HG02981 (cell line): ENCODE data around the gene HDAC4.
A peak's percentile ranks its signal among the peaks of the same experiment; 100 is the strongest.

Experiments
- ATAC-seq: cut with Tn5 transposase; IDR thresholded peaks from one replicate; pipeline ENCODE4 v1.9.1; 2021; ENCODE audit warnings: mild to moderate bottlenecking, moderate library complexity; ENCODE audit not compliant: unreplicated experiment

HDAC4 gene

DNA sequence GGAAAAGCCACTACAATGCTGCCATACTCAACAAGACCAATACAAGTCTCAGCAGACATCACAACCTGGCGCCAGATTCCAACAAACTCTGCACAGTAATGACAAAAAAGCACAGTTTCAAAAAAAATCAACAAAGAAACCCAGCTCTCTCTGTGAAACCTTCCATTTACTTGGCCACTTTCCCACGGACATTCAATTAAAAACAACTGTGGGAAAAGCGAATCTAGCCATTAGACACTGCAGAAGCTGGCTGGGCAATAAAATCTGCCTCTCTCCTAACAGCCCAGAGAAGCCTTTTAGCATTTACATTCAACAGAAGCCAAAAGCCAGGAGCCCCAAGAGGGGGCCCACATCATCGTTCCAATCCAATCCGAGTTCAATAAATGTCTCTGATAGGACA is 128.9 kb downstream of the HDAC4 start:
- no peak for ATAC-seq

DNA sequence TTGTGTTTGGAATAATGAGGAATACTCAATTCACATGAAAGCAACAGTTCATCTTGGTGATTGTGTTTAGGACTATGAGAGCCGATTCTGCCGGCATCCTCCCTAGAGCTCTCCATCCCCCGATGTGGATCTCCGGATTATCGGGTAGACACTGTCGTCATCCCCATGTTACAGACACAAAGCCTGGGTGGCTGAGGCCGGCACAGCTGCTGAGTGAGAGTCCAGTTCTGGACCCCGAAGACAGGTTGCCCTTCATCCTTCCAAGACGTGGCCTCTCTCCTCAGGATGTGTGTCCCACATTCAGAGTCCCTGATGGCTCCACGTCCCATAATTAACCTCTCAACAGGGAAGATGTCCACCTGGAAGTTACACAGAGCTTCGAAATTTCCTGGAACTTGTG is 129.3 kb downstream of the HDAC4 start:
- ATAC-seq: no peak

GRCh38 chr2:239269916-239270315 is 130.9 kb downstream of the HDAC4 start:
- ATAC-seq: no peak

GRCh38 chr2:239269173-239269885 is 131.5 kb downstream of the HDAC4 start:
- ATAC-seq: no peak

DNA sequence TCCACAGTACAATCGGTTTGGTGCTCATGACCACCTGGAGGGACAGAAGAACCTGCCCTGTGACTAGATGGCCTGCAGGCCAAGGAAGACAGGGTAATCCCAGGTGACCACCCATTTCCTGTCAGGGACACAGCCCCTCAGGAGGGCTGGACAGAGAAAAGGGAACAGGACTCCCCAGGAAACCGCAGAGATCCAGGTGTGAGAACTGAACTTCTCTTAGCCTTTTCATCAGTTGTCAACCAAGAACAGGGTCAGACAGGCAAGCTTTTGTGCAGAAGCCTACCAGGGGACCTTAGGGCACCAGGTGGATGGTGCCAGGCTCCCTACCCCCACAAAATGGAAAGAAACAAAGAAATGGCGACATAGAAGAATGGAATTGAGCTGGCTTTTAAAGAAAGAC is 132.3 kb downstream of the HDAC4 start:
- ATAC-seq: no peak

DNA sequence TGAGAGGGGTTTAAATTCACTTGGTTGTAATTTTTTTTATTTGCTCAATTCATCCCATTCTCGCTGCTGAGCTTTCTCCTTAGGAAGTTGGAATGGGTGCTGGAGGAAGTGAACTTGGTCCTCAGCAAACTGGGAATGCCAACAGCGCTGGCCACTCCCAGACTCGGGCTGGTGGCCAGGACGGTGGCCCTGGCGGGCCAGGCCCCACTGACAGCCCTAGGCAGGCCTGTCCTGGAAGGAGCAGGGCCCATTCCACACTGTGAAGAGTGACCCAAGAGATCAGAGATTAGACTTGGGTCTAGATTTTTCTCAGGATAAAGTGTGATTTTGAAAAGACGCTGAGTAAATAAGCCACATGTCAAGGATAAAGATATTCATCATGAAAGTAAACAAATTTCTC is 132.7 kb downstream of the HDAC4 start:
- ATAC-seq: no peak

GRCh38 chr2:239267288-239267951 is 133.4 kb downstream of the HDAC4 start:
- ATAC-seq: peak; percentile 94

DNA sequence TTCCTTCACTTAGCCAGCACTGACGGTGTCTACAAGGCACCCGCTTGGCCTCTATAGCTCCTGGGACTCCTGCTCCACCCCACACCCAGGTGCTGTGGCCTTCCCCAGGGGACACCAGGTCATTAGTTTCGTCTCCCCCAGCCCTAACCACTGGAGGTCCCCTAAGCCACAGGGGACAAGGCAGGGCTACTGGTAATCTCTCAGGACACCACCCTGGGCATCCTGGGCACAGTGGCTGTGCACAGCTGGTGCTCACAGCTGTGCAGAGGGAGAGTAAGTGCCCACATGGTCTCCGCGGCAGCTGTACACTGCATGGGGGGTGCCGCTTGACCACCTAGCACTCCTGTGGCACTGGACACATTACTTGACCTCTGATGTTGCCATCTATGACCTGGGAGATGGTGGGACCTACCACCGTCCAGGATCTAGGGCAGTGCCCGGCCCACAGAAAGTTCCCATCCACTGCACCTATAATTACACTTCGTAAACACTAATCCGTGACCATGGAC is 134.0 kb downstream of the HDAC4 start:
- ATAC-seq: no peak

DNA sequence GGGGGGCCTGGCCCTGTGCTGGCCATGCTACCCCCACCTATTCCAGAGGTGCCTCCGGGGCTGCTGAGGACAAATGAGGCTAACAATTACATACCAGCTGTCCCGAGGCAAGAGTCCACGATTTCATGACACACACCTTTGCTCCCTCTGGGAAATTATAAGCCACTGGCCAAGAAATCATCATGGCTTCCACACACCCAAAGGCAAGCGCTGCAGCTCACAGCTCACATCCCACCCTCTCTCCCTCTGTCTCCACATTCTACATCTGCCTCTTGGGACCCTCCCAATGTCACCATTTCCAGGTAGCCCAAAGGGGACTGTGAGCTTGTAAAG is 134.4 kb downstream of the HDAC4 start:
- no peak for ATAC-seq

DNA sequence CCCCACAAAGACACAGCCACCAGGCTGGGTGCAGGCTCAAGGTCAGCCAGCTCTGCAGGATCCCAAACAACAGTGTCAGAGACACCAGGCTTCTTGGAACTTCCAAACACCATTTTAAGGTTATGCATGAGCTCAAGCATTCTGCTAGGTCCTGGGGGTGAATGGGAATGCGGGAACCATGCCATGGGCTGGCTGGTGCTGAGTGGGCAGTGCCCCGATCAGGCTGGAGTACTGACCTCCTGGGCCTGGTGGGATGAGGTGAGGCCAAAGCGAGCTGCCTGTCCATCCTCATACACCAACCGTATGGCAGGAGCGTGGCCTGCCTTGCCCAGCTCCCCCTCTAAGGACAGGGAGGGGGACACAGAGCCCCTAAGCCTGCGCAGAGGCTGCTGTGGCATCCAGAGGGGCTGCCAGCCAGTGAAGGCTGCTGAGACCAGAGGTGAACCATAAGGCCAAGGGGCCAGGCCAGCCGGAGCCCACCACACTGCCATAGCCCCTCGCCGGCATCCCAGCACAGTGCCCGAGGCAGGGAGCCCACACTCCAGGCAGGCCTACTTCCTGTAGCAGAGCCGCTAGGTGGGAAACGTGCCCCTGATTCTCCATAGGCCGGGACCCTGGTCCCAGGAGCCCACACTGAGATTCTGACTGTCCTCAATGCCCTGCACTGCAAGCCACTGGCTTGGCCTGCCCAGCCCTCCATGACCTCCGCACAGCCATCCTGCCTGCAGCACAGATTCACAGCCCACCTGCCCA is 135.0 kb downstream of the HDAC4 start:
- no peak for ATAC-seq

DNA sequence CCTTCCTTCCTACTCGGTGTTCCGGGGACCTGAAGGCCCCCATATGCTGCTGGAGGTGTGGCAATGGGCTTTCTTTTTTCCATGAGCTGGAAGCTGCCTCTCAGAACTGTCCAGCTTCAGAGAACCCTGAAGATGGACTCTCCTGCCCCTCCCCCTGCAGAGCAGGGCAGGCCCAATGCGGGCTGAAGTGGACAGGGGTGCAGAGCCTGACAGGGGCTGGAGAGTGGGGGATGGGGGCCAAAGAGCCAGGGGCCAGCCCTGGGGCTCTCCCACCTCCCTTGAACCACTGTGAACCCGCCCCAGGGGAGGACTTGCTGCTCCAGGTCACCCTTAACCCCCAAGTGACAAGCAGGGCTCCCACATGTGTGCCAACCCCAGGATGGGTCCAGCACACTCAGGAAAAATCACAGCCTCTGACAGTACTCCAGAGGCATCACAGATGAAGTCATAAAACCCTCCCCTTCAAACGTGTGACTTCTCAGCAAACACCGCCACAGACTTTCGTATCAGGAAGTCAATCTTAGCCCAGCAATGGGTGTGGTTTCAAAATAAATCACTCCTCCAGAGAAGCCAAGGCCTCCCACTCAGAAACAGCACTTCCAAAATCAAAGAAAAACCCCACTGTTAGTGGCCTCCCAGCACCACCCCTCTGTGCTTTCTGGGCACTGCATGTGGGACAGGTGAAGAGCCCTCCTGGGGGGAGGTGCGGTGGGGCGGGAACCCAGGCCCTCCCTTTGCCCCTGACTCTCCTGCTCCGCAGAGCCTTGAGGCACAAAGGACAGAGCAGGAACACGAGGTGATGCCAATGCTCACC is 135.8 kb downstream of the HDAC4 start:
- no peak for ATAC-seq

- no peak for ATAC-seq
Measured at GRCh38 chr2:239264492-239264837, 136.4 kb downstream of the HDAC4 start.

DNA sequence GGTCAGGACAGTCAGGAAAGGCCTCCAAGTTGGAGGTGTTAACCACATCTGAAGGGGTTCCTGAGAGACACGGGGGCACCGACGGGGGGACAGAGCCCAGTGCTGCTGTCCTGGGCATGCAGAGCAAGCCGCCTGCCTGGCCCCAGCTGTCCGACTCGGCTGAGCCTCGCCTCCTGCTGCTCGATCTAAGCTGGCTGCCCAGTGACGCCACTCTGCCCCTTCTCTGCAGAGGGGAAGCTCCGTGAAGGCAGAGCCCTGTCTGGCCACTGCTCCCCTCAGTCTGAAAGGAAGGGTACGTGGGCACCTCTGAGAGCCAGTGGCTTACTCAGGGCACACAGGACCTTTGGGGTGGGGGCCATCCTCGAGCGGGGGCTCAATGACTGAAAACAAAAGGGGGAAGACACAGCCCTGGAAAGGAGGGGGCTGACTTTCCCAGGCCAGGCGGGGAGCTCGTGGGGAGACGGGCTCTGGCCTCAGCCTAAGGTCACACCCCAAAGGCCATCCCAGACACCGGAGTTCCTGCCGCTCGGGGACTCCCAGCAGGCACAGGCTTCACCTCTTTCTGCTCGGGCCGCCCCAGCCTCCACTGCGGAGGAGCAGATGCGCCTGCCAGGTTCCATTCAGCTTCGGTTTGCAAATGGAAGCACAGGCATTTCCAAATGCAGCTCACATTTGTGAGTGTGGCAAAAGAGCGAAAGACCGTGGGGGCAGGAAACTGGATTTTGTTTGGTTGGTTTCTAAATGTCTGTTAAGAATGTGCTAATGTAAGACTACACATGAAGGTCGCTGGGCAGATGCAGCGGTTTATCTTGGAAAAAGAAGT is 136.9 kb downstream of the HDAC4 start:
- no peak for ATAC-seq

DNA sequence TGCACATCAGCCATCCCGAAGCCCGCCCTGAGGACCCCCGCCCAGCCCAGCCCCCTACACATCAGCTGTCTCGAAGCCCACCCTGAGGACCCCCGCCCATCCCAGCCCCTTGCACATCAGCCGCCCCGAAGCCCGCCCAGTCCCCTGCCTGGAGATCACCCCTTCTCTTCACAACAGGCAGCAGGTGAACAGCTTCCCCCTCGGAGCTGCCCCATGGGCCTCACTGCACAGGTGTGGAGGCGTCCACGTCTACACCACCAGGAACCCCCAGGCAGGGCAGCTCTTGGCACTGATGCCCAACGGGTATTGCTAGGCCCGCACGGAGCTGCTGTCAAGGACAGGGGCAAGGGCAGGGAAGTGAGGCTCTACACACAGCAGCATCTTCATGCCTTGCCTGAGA is 137.6 kb downstream of the HDAC4 start:
- ATAC-seq: no peak

GRCh38 chr2:239262484-239263230 is 138.2 kb downstream of the HDAC4 start:
- no peak for ATAC-seq

DNA sequence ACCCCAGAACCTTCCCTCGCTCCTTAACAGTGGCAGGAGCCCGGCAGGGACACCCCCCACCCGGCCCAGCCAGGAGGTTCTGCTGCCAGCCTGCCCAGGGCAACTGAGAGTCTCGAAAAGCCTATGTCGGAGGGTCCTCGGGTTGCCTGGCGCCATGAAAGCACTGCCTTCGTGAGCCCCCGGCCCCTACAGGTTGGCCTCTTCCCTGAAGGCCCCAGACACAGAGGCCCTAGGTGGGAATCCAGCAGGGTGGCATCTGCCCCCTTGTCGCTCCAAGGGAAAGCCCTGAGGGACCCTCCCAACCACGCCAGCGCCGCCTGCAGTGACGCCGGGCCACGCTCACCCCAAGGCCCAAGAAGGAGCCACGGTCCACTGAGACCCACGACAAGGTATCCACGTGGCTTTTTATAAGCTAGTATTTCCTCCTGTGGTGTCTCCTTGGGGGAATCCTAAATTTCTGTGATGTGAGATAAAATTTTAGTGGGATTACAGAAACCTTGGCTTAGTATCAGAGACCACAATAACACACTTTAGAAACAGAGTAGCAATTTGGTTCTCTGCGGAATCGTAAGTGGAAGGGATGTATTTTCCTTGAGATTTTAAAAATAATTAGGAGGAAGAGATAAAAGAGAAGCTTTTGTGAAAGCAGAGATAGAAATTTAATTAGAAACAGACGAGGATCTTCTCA is 138.9 kb downstream of the HDAC4 start:
- no peak for ATAC-seq

- ATAC-seq: no peak
Measured at GRCh38 chr2:239261356-239261755, 139.5 kb downstream of the HDAC4 start.

DNA sequence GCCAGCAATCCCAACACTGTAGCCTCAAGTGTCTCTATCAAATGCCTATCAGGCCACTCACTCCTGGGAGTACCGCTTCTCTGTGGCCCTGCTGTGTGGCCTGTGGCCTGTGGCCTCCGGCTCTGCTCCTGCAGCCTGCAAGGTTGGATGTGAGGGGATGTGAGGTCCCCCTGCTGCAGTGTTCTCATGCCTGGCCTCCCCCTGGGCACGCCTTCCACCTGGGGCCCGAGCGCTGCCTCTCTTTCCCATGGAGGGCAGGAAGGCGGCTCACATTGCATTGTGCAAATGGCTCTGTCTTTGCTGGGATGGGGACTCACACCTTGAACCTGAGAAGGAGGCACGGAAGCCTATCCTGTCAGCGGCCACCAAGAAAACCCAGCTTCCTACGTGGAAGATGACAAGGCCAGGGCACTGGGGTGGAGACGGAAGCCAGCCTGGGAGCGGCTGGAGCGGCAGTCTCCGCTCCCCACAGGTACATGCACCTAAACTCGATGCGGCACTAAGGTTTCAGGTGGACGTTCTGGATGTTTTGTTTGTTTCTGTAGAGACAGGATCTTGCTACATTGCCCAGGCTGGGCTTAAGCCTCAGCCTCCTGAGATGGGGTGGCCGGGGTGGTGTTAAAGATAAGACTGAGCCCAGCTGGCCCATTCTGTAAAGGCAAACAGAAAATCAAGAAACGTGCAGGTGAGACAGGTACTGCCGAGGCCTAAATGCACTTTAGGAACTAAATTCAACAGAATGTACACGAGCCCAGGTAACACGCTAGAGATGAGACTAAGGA is 140.1 kb downstream of the HDAC4 start:
- ATAC-seq: no peak
